Measurements from ENCODE around the gene ELP4.

ELP4 gene

GRCh38 chr11:31764766-31765165, 255.2 kb downstream of the ELP4 start:
- DNase-seq (ENCODE audit: low read depth), result no peak
- TF ChIP-seq, protein P1, sequence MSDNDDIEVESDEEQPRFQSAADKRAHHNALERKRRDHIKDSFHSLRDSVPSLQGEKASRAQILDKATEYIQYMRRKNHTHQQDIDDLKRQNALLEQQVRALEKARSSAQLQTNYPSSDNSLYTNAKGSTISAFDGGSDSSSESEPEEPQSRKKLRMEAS (IDR thresholded peaks at IDR 0.05; ENCODE audit: low read depth, low read length), result no peak
- TF ChIP-seq POLR2A (IDR thresholded peaks at IDR 0.05; ENCODE audit: extremely low read depth, insufficient read length) (no peak), MYC (IDR thresholded peaks at IDR 0.05; ENCODE audit: low read depth, low read length) (no peak)
- TF ChIP-seq, protein P2, sequence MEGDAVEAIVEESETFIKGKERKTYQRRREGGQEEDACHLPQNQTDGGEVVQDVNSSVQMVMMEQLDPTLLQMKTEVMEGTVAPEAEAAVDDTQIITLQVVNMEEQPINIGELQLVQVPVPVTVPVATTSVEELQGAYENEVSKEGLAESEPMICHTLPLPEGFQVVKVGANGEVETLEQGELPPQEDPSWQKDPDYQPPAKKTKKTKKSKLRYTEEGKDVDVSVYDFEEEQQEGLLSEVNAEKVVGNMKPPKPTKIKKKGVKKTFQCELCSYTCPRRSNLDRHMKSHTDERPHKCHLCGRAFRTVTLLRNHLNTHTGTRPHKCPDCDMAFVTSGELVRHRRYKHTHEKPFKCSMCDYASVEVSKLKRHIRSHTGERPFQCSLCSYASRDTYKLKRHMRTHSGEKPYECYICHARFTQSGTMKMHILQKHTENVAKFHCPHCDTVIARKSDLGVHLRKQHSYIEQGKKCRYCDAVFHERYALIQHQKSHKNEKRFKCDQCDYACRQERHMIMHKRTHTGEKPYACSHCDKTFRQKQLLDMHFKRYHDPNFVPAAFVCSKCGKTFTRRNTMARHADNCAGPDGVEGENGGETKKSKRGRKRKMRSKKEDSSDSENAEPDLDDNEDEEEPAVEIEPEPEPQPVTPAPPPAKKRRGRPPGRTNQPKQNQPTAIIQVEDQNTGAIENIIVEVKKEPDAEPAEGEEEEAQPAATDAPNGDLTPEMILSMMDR (IDR thresholded peaks at IDR 0.05; ENCODE audit: low read depth, low read length), result no peak
- H3K4me3 ChIP-seq (ENCODE audit: low read depth, low read length), result no peak overlapping the region

GRCh38 chr11:31767066-31767465, 257.5 kb downstream of the ELP4 start:
- H3K4me3 ChIP-seq (ENCODE audit: low read depth, low read length), result no peak overlapping the region
- TF ChIP-seq, protein P2 (IDR thresholded peaks at IDR 0.05; ENCODE audit: low read depth, low read length), result no peak
- TF ChIP-seq, protein P1 (IDR thresholded peaks at IDR 0.05; ENCODE audit: low read depth, low read length), result no peak
- TF ChIP-seq POLR2A (IDR thresholded peaks at IDR 0.05; ENCODE audit: extremely low read depth, insufficient read length) (no peak), MYC (IDR thresholded peaks at IDR 0.05; ENCODE audit: low read depth, low read length) (no peak)
- DNase-seq (ENCODE audit: low read depth), result no peak

- H3K4me3 ChIP-seq (ENCODE audit: low read depth, low read length), result no peak overlapping the region
- no peak for DNase-seq (ENCODE audit: low read depth)
- no peak for TF ChIP-seq POLR2A (IDR thresholded peaks at IDR 0.05; ENCODE audit: extremely low read depth, insufficient read length)
- TF ChIP-seq, protein P2 (IDR thresholded peaks at IDR 0.05; ENCODE audit: low read depth, low read length), result no peak
- no peak for TF ChIP-seq MYC (IDR thresholded peaks at IDR 0.05; ENCODE audit: low read depth, low read length)
- TF ChIP-seq, protein P1 (IDR thresholded peaks at IDR 0.05; ENCODE audit: low read depth, low read length), result no peak
These were observed 258.1 kb downstream of the ELP4 start for GRCh38 chr11:31767685-31768084.

DNA sequence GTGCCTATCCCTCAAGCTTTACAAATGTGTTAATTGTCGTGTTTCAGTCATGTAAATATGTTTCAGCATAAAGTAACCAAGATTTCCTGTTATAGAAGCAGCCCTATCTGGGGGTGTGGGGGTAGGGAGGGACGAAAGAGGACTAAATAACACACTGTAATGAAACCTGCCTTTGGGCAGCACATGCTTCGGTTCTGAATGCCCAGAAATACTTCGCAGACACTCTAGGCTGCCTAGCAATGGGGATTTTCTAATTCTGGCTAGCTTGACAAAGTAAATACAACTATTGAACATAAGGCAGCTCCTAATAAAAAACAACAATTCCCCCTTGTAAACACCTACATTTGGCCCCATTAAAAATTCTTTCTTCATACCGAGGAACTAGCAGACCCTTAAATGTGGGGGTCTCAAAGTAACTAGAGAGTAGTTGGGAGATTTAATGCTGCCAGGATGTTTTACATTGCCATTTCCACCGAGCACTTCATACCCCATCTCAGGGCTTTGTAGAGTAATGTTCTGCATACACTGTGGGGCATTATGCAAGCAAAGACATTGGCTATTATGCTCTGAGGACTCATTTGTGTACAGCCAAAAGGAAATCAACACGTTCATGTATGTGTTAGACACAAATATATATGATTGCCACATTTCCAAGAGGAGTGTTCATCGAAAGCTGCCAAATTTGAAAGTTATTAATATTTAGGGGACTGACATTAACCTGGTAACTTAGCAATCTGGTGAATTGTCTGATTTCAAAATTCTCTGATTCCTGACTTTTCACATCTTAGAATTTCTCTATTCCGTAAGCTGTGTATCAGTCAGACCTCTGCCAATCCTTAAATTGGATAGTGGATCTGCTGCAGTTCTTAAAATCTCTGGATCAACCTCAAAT, 259.4 kb downstream of the ELP4 start:
- TF ChIP-seq, protein P1 (IDR thresholded peaks at IDR 0.05; ENCODE audit: low read depth, low read length), result no peak
- TF ChIP-seq POLR2A (IDR thresholded peaks at IDR 0.05; ENCODE audit: extremely low read depth, insufficient read length) (no peak), MYC (IDR thresholded peaks at IDR 0.05; ENCODE audit: low read depth, low read length) (no peak)
- TF ChIP-seq, protein P2 (IDR thresholded peaks at IDR 0.05; ENCODE audit: low read depth, low read length), result no peak

DNA sequence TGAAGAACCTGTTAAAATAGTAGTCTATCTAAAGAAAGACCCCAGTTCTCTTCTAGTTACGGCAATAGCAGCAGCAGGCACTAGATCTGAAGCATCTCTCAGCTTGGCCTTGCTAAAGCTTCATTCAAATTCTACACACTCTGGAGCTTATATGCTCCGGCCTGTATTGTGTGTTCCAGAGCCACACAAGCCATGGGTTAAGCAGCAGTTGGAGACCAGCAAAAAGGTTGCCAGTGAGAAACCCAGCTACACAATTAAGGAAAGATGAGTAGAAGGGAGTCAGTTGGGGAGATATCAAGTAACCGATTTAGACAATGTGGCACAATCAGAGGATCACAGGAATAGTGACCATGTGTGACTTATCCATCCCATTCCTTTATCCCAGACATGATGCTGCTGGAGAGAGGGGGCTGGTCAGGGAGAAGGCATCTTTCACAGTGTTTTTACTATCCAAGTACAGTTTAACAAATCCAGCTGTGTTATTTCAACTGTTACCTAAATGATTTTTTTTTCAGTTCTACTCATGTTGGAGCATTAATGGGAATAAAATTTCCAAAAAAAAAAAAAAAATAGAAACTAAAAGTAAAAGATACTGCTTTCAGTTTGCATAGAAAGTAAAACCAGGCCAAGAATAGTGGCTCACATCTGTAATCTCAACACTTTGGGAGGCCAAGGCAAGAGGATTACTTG, 260.6 kb downstream of the ELP4 start:
- TF ChIP-seq, protein P2 (IDR thresholded peaks at IDR 0.05; ENCODE audit: low read depth, low read length), result no peak
- TF ChIP-seq POLR2A (IDR thresholded peaks at IDR 0.05; ENCODE audit: extremely low read depth, insufficient read length) (no peak), MYC (IDR thresholded peaks at IDR 0.05; ENCODE audit: low read depth, low read length) (no peak)
- TF ChIP-seq, protein P1 (IDR thresholded peaks at IDR 0.05; ENCODE audit: low read depth, low read length), result no peak
- DNase-seq (ENCODE audit: low read depth), result no peak
- H3K4me3 ChIP-seq (ENCODE audit: low read depth, low read length), result no peak overlapping the region

More for the DNA sequence above, 259.4 kb downstream of the ELP4 start:
- DNase-seq (ENCODE audit: low read depth), result no peak
- H3K4me3 ChIP-seq (ENCODE audit: low read depth, low read length), result no peak overlapping the region

Data from NB4 (cell line).